RWPE2 (cell line): ENCODE data around the gene TCP10L.
"Not testable (repeated sequence)": the region's sequence is repeated elsewhere in the genome, so short reads cannot be mapped to it uniquely, and the experiment has no call there.

Source experiments
- ATAC-seq: fragments of 200-7000 bp; cut with Tn5 transposase; 3 replicates; pipeline ENCODE4 v1.9.1; 2021; ENCODE audit warnings: low read depth
- DNase-seq: peaks from one replicate; pipeline ENCODE4 v3.0.0-alpha.2; 2020; ENCODE audit warnings: low spot score
- H3K27ac ChIP-seq: fragments of 450-650 bp; 2 replicates; pipeline ENCODE4 v1.5.1; 2017; ENCODE audit warnings: mild to moderate bottlenecking; ENCODE audit not compliant: poor library complexity, severe bottlenecking
- H3K27me3 ChIP-seq: fragments of 250-450 bp; sonication (Bioruptor Pico); 2 replicates; pipeline ENCODE4 v1.5.1; 2021; ENCODE audit warnings: mild to moderate bottlenecking, moderate library complexity; ENCODE audit not compliant: insufficient read depth, poor library complexity, severe bottlenecking
- H3K36me3 ChIP-seq: fragments of 250-450 bp; sonication (Bioruptor Pico); 2 replicates; pipeline ENCODE4 v1.5.1; 2020; ENCODE audit warnings: low read depth, mild to moderate bottlenecking, moderate library complexity
- H3K4me1 ChIP-seq: fragments of 250-450 bp; sonication (Bioruptor Pico); 2 replicates; pipeline ENCODE4 v1.5.1; 2021; ENCODE audit warnings: mild to moderate bottlenecking, moderate library complexity; ENCODE audit not compliant: insufficient read depth, poor library complexity, severe bottlenecking
- H3K4me3 ChIP-seq: fragments of 250-450 bp; sonication (Bioruptor Pico); 2 replicates; pipeline ENCODE4 v1.5.1; 2021; ENCODE audit warnings: mild to moderate bottlenecking, moderate library complexity; ENCODE audit not compliant: severe bottlenecking
- H3K9me3 ChIP-seq: fragments of 250-450 bp; sonication (Bioruptor Pico); 2 replicates; pipeline ENCODE4 v1.5.1; 2021; ENCODE audit warnings: mild to moderate bottlenecking, moderate library complexity; ENCODE audit not compliant: severe bottlenecking
- TF ChIP-seq, protein P1 (sequence below): fragments of 450-650 bp; IDR thresholded peaks from one replicate; pipeline ENCODE4 v1.5.1; 2017; ENCODE audit warnings: mild to moderate bottlenecking, moderate library complexity; ENCODE audit not compliant: poor library complexity, severe bottlenecking

TCP10L gene

DNA sequence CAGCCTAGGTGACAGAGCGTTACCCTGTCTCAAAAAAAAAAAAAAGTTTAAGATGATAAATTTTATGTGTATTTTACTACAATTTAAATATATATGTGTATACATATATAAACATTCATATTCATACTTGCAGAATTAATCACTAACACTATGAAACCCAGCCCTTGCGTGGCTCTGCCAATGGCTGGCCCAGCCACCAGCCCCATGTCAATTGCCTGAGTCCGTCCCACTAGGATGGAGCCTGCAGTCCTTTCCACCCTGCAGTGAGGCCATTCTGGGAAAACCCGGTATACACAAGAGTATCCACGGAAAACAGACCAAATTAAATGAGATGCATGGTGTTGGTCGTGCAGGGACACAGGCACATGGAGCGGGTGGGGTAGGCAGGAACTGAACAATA lies 49.7 kb downstream of the TCP10L start:
- ATAC-seq, result no peak
- H3K4me1 ChIP-seq, result no peaks in the 10 kb centered on the region
- no peaks in the 10 kb centered on the region for H3K27me3 ChIP-seq

DNA sequence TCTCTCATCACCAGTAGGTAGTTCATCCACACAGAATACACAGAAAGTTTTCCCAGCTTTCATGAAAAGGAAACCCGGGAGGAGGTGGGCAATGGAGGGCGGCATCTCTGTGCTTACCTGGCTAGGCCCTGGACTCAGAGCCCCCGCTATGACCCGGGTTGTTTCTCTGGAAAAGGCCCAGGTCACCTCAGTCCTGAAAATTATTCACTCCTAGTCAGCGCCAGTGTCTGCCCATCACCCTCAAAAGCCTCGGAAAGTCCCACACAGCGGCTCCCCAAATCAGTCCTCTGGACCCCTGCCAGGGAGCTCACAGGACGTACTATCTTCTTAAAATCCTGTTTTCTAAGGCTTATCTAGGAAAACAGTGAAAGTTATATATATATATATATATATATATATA lies 51.2 kb downstream of the TCP10L start:
- peaks cover 3% of the 10 kb centered on the region for H3K9me3 ChIP-seq
- ATAC-seq, result no peak
- no peak overlapping the region for H3K27ac ChIP-seq
- no peaks in the 10 kb centered on the region for H3K4me1 ChIP-seq
- TF ChIP-seq, protein P1, sequence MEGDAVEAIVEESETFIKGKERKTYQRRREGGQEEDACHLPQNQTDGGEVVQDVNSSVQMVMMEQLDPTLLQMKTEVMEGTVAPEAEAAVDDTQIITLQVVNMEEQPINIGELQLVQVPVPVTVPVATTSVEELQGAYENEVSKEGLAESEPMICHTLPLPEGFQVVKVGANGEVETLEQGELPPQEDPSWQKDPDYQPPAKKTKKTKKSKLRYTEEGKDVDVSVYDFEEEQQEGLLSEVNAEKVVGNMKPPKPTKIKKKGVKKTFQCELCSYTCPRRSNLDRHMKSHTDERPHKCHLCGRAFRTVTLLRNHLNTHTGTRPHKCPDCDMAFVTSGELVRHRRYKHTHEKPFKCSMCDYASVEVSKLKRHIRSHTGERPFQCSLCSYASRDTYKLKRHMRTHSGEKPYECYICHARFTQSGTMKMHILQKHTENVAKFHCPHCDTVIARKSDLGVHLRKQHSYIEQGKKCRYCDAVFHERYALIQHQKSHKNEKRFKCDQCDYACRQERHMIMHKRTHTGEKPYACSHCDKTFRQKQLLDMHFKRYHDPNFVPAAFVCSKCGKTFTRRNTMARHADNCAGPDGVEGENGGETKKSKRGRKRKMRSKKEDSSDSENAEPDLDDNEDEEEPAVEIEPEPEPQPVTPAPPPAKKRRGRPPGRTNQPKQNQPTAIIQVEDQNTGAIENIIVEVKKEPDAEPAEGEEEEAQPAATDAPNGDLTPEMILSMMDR, result no peak
- no peak overlapping the region for H3K4me3 ChIP-seq
- no peaks in the 10 kb centered on the region for H3K27me3 ChIP-seq
- DNase-seq, result no peak
- H3K36me3 ChIP-seq, result no peaks in the 10 kb centered on the region

More for the DNA sequence above, 49.7 kb downstream of the TCP10L start:
- no peak overlapping the region for H3K4me3 ChIP-seq
- no peaks in the 10 kb centered on the region for H3K9me3 ChIP-seq
- H3K36me3 ChIP-seq, result no peaks in the 10 kb centered on the region
- TF ChIP-seq, protein P1, result no peak
- no peak overlapping the region for H3K27ac ChIP-seq
- no peak for DNase-seq

DNA sequence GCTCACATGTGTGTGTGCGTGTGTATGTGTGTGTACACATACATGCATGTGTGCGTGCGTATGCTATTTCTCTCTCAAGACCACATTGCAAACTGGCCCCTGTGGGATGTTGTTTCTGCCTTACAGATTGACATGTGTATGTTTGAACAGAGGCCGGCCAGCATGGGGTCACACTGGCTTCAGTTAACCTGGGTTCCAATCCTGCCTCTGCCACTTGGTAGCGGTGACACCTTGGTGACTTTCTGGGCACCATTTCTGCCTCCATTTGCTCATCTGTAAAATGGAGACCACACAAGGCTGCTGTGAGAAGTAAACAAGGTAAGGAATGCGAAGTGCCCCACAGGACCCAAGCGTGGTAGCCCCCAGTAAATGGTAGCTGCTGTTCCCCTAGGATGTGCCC lies 51.7 kb downstream of the TCP10L start:
- no peaks in the 10 kb centered on the region for H3K36me3 ChIP-seq
- ATAC-seq, result no peak
- H3K9me3 ChIP-seq, result peaks cover 3% of the 10 kb centered on the region
- H3K27ac ChIP-seq, result no peak overlapping the region
- H3K27me3 ChIP-seq, result no peaks in the 10 kb centered on the region
- H3K4me1 ChIP-seq, result no peaks in the 10 kb centered on the region
- H3K4me3 ChIP-seq, result no peak overlapping the region
- TF ChIP-seq, protein P1, result no peak
- no peak for DNase-seq

DNA sequence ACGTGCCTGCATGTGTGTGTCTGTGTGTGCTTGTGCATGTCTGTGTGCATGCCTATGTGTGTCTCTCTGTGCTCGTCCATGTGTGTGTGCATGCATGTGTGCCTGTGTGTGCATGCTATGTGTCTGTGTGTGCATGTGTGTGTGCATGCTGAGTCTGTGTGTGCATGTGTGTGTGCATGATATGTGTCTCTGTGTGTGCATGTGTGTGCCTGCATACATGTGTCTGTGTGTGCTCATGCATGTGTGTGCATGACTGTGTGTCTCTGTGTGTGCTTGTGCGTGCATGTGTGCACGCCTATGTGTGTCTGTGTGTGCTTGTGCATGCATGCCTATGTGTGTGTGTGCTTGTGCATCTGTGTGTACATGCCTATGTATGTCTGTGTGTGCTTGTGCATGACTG lies 52.3 kb downstream of the TCP10L start:
- DNase-seq, result no peak
- Histone ChIP-seq H3K27me3 (no peaks in the 10 kb centered on the region), H3K27ac (no peak overlapping the region), H3K36me3 (no peaks in the 10 kb centered on the region), H3K9me3 (peaks cover 3% of the 10 kb centered on the region), H3K4me1 (no peaks in the 10 kb centered on the region), H3K4me3 (no peak overlapping the region)
- ATAC-seq, result no peak
- TF ChIP-seq, protein P1, result no peak

DNA sequence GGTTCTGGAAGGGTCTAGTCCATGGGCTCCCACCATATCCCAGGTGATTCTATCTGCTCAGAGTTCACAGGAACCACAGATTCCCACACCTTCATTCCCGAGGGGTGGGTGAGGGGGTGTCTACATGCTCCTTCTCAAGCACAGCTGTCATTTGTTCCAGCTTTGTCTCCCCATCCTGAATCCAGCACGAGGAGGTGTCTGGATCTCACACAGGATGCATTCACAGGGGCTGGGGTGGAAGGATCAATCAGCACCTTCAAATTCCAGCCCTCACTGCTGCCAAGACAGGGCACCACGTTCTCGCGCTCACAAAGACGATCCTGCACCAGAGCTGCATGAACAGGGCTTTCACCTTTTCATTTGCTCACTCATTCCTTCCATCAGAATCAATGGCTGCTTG lies 52.7 kb downstream of the TCP10L start:
- DNase-seq (no peak), ATAC-seq (no peak)
- Histone ChIP-seq H3K27me3 (no peaks in the 10 kb centered on the region), H3K27ac (no peak overlapping the region), H3K4me3 (no peak overlapping the region), H3K9me3 (peaks cover 3% of the 10 kb centered on the region), H3K4me1 (no peaks in the 10 kb centered on the region), H3K36me3 (no peaks in the 10 kb centered on the region)
- TF ChIP-seq, protein P1, result no peak

DNA sequence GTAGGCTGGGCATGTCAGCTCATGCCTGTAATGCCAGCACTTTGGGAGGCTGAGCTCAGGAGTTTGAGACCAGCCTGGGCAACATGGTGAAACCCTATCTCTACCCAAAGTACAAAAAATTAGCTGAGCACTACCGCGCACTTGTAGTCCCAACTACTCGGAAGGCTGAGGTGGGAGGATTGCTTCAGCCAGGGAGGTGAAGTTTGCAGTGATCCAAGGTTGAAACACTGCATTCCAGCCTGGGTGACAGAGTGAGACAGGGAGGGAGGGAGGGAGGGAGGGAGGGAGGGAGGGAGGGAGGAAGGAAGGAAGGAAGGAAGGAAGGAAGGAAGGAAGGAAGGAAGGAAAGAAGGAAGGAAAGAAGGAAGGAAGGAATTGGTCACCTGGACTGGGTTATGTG lies 53.8 kb downstream of the TCP10L start:
- H3K4me3 ChIP-seq, H3K36me3 ChIP-seq, H3K4me1 ChIP-seq, H3K27me3 ChIP-seq, ATAC-seq, H3K9me3 ChIP-seq, DNase-seq, H3K27ac ChIP-seq: not testable (repeated sequence)

DNA sequence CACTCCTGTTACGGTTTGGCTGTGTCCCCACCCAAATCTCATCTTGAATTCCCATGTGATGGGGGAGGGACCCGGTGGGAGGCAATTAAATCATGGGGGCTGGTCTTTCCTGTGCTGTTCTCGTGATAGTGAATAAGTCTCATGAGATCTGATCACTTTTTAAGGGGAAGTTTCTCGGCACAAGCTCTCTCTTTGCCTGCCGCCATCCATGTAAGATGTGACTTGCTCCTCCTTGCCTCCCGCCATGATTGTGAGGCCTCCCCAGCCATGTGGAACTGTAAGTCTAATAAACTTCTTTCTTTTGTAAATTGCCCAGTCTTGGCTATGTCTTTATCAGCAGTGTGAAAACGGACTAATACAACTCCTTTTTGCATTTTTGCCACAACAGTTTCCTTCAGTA lies 54.5 kb downstream of the TCP10L start:
- H3K27ac ChIP-seq, DNase-seq, H3K4me1 ChIP-seq, H3K4me3 ChIP-seq, ATAC-seq, H3K27me3 ChIP-seq, H3K9me3 ChIP-seq, H3K36me3 ChIP-seq: not testable (repeated sequence)
